Measurements from ENCODE around the gene HSPA1L.

The HSPA1L gene

GRCh38 chr6:31858707-31859106 lies 43.6 kb upstream of the HSPA1L start:
- TF ChIP-seq CTCF (IDR thresholded peaks at IDR 0.05): no peak

DNA sequence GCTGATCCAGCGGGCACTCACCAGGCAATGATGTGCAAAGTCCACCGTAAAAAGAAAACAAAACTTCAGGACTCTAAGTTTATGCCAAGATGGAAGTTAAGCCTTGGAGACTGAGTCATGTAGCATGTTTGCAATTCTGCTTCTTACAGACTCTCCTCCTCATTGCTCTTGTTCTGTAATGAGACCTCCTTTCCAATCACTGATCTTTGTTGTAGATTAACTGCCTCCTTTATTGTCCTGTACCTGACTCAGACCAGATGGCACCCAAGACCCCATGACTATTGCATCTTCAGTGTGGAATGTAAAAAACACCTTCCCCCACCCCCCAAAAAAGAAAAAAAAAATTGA lies 36.4 kb upstream of the HSPA1L start:
- TF ChIP-seq CTCF (IDR thresholded peaks at IDR 0.05): no peak

GRCh38 chr6:31850765-31851484 lies 35.8 kb upstream of the HSPA1L start:
- no peak for TF ChIP-seq CTCF (IDR thresholded peaks at IDR 0.05)

DNA sequence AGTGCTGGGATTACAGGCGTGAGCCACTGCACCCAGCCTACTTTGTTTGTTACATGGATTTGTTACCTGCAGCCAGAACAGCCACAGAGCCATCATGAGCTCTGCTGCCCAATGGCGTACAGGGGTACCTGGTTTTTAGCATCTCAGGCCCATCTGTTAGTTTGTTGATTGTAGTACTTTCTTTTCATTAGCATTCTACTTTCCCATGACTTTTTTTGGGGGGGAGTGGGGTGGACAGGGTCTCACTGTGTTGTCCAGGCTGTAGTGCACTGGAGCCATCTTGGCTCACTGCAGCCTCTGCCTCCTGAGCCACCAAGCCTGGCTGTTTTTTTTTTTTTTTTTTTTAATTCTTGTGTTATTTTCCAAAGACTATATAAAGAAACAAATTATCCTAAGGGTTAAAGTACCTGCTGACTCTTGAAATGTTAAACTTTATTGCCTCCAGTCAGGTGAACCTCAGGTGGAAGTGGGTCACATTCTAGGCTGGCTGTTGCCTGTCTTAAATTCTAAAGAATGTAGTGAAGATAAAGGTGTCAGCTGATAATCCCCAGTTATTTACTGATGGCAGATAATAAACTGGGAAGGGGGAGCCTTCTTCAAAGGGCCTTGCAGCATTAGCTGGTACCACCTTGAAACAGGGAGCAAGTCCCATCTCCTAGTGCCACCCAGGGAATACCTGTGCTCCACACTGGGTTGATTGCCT lies 32.3 kb upstream of the HSPA1L start:
- TF ChIP-seq CTCF (IDR thresholded peaks at IDR 0.05): no peak

GRCh38 chr6:31844507-31844906 lies 29.4 kb upstream of the HSPA1L start:
- no peak for TF ChIP-seq CTCF (IDR thresholded peaks at IDR 0.05)

DNA sequence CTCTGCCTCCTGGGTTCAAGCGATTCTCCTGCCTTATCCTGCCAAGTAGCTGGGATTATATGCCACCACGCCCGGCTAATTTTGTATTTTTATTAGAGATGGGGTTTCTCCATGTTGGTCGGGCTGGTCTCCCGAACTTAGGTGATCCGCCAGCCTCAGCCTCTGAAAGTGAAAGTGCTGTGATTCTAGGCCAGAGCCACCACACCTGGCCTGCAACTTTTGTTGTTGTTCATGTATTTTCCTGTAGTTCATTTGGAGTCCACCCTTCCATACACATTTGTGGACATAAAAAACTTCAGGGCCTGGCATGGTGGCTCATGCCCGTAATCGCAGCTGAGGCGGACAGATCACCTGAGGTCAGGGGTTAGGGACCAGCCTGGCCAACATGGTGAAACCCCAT lies 27.0 kb upstream of the HSPA1L start:
- TF ChIP-seq CTCF (IDR thresholded peaks at IDR 0.05): no peak

- no peak for TF ChIP-seq CTCF (IDR thresholded peaks at IDR 0.05)
Measured at GRCh38 chr6:31838968-31839367, 23.9 kb upstream of the HSPA1L start.
